GM10266 (cell line): ENCODE data around the gene UBAP2L.
A peak's percentile ranks its signal among the peaks of the same experiment; 100 is the strongest.
"Not testable (repeated sequence)": the region's sequence is repeated elsewhere in the genome, so short reads cannot be mapped to it uniquely, and the experiment has no call there.

Experiments
- DNase-seq: peaks from one replicate; pipeline ENCODE4 v3.0.0; 2012; ENCODE audit errors: extremely low spot score
- TF ChIP-seq, protein P1 (sequence below): IDR thresholded peaks from 2 replicates; pipeline ENCODE4 v1.5.1; 2012; ENCODE audit warnings: mild to moderate bottlenecking, low read depth; ENCODE audit not compliant: control insufficient read depth, insufficient read depth; ENCODE audit errors: missing control alignments

Gene UBAP2L

DNA sequence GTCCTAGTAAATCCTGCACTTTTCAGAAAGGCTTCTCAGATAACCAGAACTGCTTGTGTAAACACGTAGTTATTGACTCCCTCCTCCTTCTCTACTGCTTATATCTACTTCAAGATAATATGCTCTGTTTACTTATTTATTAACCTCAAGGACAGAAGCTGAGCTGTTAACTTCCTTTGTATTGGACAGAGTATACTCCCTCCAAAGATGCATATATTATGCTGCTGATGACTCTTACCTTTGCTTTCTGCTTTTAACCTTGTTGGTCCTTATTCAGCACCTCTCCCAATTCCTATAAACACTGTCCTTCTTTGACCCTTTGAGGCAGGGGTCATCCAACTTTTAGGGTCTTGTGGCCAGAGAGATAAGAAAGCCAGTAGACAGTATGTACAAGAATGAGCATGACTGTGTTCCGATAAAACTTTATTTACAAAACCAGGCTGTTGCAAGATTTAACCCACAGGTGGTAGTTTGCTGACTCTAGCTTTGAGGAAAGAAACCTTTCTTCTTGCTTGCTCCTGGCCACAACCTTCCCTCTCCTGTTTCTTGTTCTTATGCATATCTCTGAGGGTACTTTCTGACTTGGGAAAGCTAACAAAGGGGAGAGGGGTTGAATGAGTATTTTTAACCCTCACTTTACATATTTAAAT is 33.8 kb upstream of the UBAP2L start:
- DNase-seq = no peak

DNA sequence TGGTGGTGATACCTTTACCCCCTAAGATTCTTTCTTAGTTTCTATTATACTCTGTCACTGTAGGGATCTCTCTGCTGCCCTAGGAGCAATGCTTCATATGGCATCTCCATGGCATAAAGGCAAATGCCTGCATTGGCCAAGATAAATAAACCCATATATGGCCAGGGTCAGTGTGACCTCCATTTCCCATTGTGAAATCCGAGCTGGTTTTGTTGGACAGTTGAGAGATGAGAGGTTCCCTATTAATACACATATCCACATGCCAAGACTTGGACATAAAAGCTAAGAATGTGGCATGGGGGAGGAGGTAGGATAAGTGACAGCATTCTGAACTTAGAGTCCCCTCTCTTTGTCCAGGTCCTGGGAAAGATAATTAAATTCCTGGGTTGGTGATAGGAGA is 30.2 kb upstream of the UBAP2L start:
- no peak for DNase-seq
- TF ChIP-seq, protein P1, sequence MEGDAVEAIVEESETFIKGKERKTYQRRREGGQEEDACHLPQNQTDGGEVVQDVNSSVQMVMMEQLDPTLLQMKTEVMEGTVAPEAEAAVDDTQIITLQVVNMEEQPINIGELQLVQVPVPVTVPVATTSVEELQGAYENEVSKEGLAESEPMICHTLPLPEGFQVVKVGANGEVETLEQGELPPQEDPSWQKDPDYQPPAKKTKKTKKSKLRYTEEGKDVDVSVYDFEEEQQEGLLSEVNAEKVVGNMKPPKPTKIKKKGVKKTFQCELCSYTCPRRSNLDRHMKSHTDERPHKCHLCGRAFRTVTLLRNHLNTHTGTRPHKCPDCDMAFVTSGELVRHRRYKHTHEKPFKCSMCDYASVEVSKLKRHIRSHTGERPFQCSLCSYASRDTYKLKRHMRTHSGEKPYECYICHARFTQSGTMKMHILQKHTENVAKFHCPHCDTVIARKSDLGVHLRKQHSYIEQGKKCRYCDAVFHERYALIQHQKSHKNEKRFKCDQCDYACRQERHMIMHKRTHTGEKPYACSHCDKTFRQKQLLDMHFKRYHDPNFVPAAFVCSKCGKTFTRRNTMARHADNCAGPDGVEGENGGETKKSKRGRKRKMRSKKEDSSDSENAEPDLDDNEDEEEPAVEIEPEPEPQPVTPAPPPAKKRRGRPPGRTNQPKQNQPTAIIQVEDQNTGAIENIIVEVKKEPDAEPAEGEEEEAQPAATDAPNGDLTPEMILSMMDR = no peak

More for the DNA sequence above, 33.8 kb upstream of the UBAP2L start:
- TF ChIP-seq, protein P1 = no peak

DNA sequence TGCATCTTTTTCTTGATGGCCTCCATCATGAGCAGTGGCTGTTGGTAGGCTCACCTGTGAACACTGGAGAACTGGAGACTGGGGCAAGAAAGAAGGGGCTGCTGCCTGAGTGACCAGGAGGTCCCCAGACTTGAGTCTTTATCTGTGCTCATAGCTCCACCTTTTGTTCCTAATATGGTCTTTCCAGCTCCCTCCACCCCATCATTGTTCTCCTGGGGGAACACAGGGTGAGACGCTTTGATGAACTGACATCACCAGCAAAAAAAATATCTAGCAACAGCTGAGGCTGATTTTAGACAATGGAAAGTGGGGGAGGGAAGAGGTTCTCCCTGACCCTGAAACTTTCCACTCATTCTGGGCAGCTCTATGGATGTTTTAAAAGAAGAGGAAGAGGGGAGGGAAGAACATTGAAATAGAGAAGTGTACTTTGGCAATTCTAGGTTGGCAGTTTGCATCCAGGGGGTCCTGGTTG is 28.7 kb upstream of the UBAP2L start, which contains the start of gene TPM3:
Gene TPM3 (minus strand): TSS at position 111 of the 472 bp plus-strand sequence. CDS start 82 bp downstream, at position 29.
- DNase-seq = no peak
- TF ChIP-seq, protein P1 = no peak

DNA sequence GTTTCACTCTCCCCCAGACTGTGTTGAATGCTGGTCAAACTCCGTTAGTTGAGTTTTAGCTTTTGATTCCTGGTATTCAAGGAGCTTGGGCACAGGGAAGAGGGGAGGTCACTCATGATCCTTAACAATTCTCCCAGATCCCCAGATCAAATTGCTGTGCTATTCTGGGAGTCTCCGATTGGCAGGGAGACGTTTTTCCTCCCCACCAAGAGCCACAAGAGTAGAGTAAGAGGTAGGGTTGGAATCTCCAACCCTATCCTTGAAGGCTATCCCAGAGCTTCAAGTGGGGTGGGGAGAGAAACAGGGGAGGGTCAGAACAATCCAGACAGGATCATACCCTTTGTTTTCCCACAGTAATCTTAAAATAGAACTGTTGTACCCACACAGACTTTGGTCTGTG is 28.3 kb upstream of the UBAP2L start:
- TF ChIP-seq, protein P1 = no peak
- no peak for DNase-seq

DNA sequence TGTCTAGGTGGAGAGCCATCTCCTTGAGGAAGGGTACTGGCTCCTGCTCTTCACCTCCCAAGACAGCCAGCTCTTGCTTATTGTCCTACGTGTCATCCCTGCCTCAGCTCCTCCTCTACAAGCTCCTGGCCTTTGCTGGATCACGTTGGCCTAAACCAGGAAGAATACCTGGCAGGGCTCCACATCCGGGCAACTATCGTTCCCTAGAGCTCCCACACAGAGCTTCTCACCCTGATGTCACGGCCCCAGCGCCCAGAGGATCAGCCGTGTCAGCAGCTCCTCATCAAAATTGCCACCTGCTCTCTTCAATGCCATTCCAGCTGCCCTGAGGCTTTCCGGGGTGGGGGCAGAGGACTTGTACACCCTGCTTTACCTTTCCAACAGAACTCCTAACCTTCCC is 26.9 kb upstream of the UBAP2L start:
- no peak for DNase-seq
- TF ChIP-seq, protein P1 = no peak

DNA sequence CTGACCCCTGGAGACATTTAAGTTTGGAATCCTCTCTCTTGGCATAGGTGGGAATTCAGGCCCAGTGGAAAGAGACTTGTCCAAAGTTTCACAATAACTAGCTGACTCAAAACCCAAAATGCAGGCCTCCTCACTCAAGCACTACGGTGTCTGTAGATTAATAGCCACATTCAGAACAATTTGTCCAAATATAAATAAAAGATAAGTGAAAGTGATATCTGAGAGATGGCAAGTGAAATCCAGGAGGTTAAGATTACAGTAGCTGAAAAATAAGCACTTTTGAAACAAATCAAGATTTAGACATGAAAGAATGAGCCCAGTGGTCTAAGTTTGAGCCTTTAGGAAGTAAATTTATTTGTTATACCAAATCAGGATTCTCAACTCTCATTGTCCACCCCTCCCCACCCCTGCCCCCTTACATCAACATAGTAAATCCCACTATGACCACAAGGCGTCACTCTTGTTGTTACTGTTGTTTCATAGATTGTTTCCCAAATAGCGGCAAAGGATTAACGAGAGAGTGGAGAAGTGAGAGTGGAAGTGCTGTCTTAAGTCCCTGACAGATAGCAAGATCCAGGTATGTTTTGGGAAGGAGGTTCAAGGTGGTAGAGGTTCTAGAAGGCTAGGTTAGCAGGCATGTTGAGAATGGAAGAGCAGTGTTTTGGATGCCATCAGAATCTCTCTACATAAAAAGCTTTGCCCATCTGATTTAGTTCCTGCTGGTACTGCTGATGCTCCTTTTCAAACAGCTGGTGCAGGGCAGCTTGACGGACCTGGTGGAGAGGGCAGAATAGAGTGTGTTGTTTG is 21.8 kb upstream of the UBAP2L start:
- DNase-seq = peak; percentile 43
- TF ChIP-seq, protein P1 = peak; percentile 57

DNA sequence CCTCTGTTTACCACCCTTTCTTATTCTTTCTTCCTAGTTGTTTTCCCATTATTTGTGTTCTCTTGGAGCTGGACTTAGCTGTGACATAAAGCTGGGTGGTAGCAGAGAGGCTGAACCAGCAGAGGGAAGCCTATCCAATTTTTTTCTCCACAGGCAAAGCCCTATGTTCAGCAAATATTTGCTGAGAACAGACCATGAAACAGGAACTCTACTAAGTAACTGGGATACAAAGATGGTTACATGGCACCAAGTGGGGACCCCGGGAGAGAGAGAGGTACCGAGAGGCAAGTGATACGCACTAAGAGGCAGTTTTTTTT is 21.2 kb upstream of the UBAP2L start:
- TF ChIP-seq, protein P1 = no peak
- no peak for DNase-seq

DNA sequence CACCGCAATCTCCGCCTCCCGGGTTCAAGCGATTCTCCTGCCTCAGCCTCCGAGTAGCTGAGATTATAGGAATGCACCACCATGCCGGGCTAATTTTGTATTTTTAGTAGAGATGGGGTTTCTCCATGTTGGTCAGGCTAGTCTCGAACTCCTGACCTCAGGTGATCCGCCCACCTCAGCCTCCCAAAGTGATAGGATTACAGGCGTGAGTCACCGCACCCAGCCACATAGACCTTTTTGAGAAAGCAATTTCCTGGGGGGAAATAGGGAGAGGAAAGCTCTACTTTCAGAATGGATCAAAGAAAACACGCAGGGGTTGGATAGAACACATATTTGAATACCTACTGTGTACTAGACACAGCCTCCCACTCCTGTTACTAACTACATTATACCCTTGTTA is 15.0 kb upstream of the UBAP2L start:
- DNase-seq = not testable (repeated sequence)
